B cell (primary cell): ENCODE measurements around the gene ARID3A. TPM values are rescaled to one million over a fixed set of nuclear protein-coding genes. Genes with fewer than 3 reads are reported as not detected.
A peak's percentile ranks its signal among the peaks of the same experiment; 100 is the strongest.

Experiments used
- ATAC-seq: fragments of 200-7000 bp; cut with Tn5 transposase; one replicate; pipeline ENCODE4 v1.10.0; 2021; ENCODE audit warnings: low read depth, mild to moderate bottlenecking, moderate number of reproducible peaks, moderate library complexity
- CTCF ChIA-PET: fragments of 350-600 bp; sonication (Branson Sonifier 250); formaldehyde crosslinking; loops from one replicate; lab custom pipeline; 2021; ENCODE audit warnings: antibody characterized with exemption, inconsistent platforms; lab: Charles Lee
- POLR2A ChIA-PET: fragments of 350-600 bp; sonication (Branson Sonifier 250); formaldehyde crosslinking; loops from one replicate; lab custom pipeline; 2021; ENCODE audit warnings: antibody characterized with exemption; lab: Charles Lee
- DNase-seq: peaks from one replicate; pipeline ENCODE4 v3.0.0; 2013
- H2AFZ ChIP-seq: 2 replicates; pipeline ENCODE4 v1.6.1; 2012; ENCODE audit warnings: mild to moderate bottlenecking, low read depth, low read length; ENCODE audit not compliant: insufficient read depth, poor library complexity, severe bottlenecking
- H3K27ac ChIP-seq, 2 donors: 1 replicate in 1 of 2; 2 replicates in 1 of 2; pipeline ENCODE4 v1.5.1; 2012 to 2013; ENCODE audit warnings: low read length in 2 of 2, mild to moderate bottlenecking in 2 of 2, moderate library complexity in 1 of 2
- H3K27me3 ChIP-seq, 4 experiments: fragments of 200-600 bp in 1 of 4; sonication (generic) in 1 of 4; replicated peaks in 1 of 4; 1 replicate in 2 of 4; 2 replicates in 2 of 4; pipeline versions ENCODE4 v1.6.1 to v1.7.0; 2013 to 2016; ENCODE audit warnings: low read length in 3 of 4, mild to moderate bottlenecking in 2 of 4, mixed read lengths in 1 of 4, moderate library complexity in 1 of 4; ENCODE audit not compliant: insufficient read depth in 4 of 4, control insufficient read depth in 3 of 4; ENCODE audit errors: control extremely low read depth in 1 of 4
- H3K36me3 ChIP-seq, 2 experiments: replicated peaks in 1 of 2; 1 replicate in 1 of 2; 2 replicates in 1 of 2; pipeline versions ENCODE4 v1.6.1 to v1.7.1; 2013; ENCODE audit warnings: low read length in 1 of 2; ENCODE audit not compliant: insufficient read depth in 2 of 2, control insufficient read depth in 1 of 2; ENCODE audit errors: control extremely low read depth in 1 of 2, extremely low read depth in 1 of 2
- H3K4me1 ChIP-seq, 2 donors: fragments of 200-600 bp in 1 of 2; sonication (generic) in 1 of 2; 1 replicate in 1 of 2; 2 replicates in 1 of 2; pipeline versions ENCODE4 v1.5.1 to v1.6.1; 2013 to 2017; ENCODE audit warnings: low read length in 2 of 2; ENCODE audit not compliant: control insufficient read depth in 2 of 2, insufficient read depth in 2 of 2
- H3K4me2 ChIP-seq: replicated peaks from 2 replicates; pipeline ENCODE3; 2012; ENCODE audit warnings: mild to moderate bottlenecking, low read depth, low read length; ENCODE audit not compliant: poor library complexity, severe bottlenecking
- H3K4me3 ChIP-seq, 5 experiments: fragments of 200-600 bp in 1 of 5; sonication (generic) in 1 of 5; 1 replicate in 3 of 5; 2 replicates in 2 of 5; pipeline versions ENCODE4 v1.5.1 to v1.7.0; 2011 to 2016; ENCODE audit warnings: low read length in 4 of 5, mild to moderate bottlenecking in 4 of 5, low read depth in 2 of 5, control low read depth in 1 of 5, moderate library complexity in 1 of 5; ENCODE audit not compliant: insufficient read depth in 1 of 5; ENCODE audit errors: control extremely low read depth in 1 of 5, extremely low read depth in 1 of 5
- H3K79me2 ChIP-seq: fragments of 200-600 bp; sonication (generic); one replicate; pipeline ENCODE4 v1.6.0; 2016; ENCODE audit warnings: low read length; ENCODE audit not compliant: control insufficient read depth, insufficient read depth
- H3K9ac ChIP-seq: fragments of 200-600 bp; sonication (generic); 2 replicates; pipeline ENCODE4 v1.6.1; 2017; ENCODE audit warnings: mild to moderate bottlenecking, low read length, moderate library complexity
- H3K9me3 ChIP-seq, 3 donors: one replicate each; pipeline versions ENCODE4 v1.6.1 to v1.7.1; 2013; ENCODE audit warnings: low read length in 2 of 3; ENCODE audit not compliant: control insufficient read depth in 2 of 3, insufficient read depth in 1 of 3; ENCODE audit errors: control extremely low read depth in 1 of 3
- H4K20me1 ChIP-seq: 2 replicates; pipeline ENCODE4 v1.6.0; 2012; ENCODE audit warnings: mild to moderate bottlenecking, low read length; ENCODE audit not compliant: insufficient read depth, control insufficient read depth, poor library complexity, severe bottlenecking
- H3K27ac Mint-ChIP-seq: one replicate; pipeline ENCODE4 v1.8.0; 2021; ENCODE audit warnings: mixed read lengths
- H3K27me3 Mint-ChIP-seq: one replicate; pipeline ENCODE4 v1.8.0; 2021; ENCODE audit warnings: mixed read lengths
- H3K4me1 Mint-ChIP-seq: one replicate; pipeline ENCODE4 v1.8.0; 2021; ENCODE audit warnings: mixed read lengths
- H3K4me3 Mint-ChIP-seq: one replicate; pipeline ENCODE4 v1.8.0; 2021; ENCODE audit warnings: mixed read lengths
- H3K9me3 Mint-ChIP-seq: one replicate; pipeline ENCODE4 v1.8.0; 2022; ENCODE audit warnings: mixed read lengths; ENCODE audit not compliant: insufficient read depth
- EZH2 ChIP-seq: IDR thresholded peaks from 2 replicates; pipeline ENCODE4 v1.6.1; 2012; ENCODE audit warnings: borderline replicate concordance, low read depth, mild to moderate bottlenecking, moderate library complexity, low read length; ENCODE audit not compliant: insufficient read depth, poor library complexity, severe bottlenecking
- WGBS: methylation state at CpG from one replicate; pipeline ENCODE4 v1.1.5; 2013; ENCODE audit warnings: missing lambda C conversion rate; ENCODE audit not compliant: insufficient coverage; 5-methylcytosine and 5-hydroxymethylcytosine counted together
- intact Hi-C: fragments of 100-400 bp; cut with micrococcal nuclease; formaldehyde crosslinking; loops from one replicate; pipeline ENCODE4 v1.10.0; 2022
- polyA plus RNA-seq: library from polyadenylated mRNA; depleted of rRNA; stranded (reverse); fragments of >200 nt; gene quantifications from 2 replicates; pipeline ENCODE4 v1.2.3, GENCODE V29; 2012
- total RNA-seq, 2 donors: library from RNA; stranded (reverse); fragments of 120-200 nt in 1 of 2; gene quantifications; 1 replicate in 1 of 2; 2 replicates in 1 of 2; pipeline versions ENCODE4 v1.2.3 to v1.2.4, GENCODE V29; 2013 to 2022
- TF ChIP-seq, protein P1 (sequence below): fragments of 200-600 bp; IDR thresholded peaks from one replicate; pipeline ENCODE4 v1.8.0; 2022; ENCODE audit warnings: antibody characterized with exemption, mild to moderate bottlenecking

ARID3A gene
- total and polyA plus RNA-seq, 2 donors (not counting 1 experiment from before 2014, with no cell fraction given): 22.9 to 60.5 TPM

DNA sequence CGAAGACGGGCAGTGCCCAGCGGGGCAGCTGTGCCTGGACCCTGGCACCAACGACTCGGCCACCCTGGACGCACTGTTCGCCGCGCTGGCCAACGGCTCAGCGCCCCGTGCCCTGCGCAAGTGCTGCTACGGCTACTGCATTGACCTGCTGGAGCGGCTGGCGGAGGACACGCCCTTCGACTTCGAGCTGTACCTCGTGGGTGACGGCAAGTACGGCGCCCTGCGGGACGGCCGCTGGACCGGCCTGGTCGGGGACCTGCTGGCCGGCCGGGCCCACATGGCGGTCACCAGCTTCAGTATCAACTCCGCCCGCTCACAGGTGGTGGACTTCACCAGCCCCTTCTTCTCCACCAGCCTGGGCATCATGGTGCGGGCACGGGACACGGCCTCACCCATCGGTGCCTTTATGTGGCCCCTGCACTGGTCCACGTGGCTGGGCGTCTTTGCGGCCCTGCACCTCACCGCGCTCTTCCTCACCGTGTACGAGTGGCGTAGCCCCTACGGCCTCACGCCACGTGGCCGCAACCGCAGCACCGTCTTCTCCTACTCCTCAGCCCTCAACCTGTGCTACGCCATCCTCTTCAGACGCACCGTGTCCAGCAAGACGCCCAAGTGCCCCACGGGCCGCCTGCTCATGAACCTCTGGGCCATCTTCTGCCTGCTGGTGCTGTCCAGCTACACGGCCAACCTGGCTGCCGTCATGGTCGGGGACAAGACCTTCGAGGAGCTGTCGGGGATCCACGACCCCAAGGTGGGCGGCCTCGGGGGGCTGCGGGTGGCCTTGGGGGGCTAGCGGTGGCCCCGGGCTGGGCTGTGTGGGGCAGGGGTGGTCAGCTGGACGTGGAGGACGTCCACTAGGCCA, 79.2 kb downstream of the ARID3A start:
- H3K4me1 Mint-ChIP-seq: peaks cover 9% of the 10 kb centered on the region
- Histone ChIP-seq H3K4me2 (no peak overlapping the region), H3K4me1 (peaks cover 11 to 13% of the 10 kb centered on the region in 2 donors), H3K4me3 (no peak overlapping the region), H3K27me3 (peaks cover 0 to 24% (median 11%) of the 10 kb centered on the region in 4 experiments), H3K27ac (no peak overlapping the region), H3K9ac (no peak overlapping the region), H3K9me3 (no peaks in the 10 kb centered on the region), H3K79me2 (no peaks in the 10 kb centered on the region), H3K36me3 (peaks cover 0 to 5% of the 10 kb centered on the region in 2 experiments), H4K20me1 (peaks cover 19% of the 10 kb centered on the region), H2AFZ (no peak overlapping the region)
- no peak for TF ChIP-seq EZH2
- TF ChIP-seq, protein P1, sequence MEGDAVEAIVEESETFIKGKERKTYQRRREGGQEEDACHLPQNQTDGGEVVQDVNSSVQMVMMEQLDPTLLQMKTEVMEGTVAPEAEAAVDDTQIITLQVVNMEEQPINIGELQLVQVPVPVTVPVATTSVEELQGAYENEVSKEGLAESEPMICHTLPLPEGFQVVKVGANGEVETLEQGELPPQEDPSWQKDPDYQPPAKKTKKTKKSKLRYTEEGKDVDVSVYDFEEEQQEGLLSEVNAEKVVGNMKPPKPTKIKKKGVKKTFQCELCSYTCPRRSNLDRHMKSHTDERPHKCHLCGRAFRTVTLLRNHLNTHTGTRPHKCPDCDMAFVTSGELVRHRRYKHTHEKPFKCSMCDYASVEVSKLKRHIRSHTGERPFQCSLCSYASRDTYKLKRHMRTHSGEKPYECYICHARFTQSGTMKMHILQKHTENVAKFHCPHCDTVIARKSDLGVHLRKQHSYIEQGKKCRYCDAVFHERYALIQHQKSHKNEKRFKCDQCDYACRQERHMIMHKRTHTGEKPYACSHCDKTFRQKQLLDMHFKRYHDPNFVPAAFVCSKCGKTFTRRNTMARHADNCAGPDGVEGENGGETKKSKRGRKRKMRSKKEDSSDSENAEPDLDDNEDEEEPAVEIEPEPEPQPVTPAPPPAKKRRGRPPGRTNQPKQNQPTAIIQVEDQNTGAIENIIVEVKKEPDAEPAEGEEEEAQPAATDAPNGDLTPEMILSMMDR: no peak
- peaks cover 5% of the 10 kb centered on the region for H3K27me3 Mint-ChIP-seq
- H3K9me3 Mint-ChIP-seq: no peaks in the 10 kb centered on the region
- intact Hi-C loops: no loop called here
- WGBS: 93% methylated on average over 63 of the region's 70 CpGs
- H3K27ac Mint-ChIP-seq: no peak overlapping the region
- DNase-seq (no peak), ATAC-seq (no peak)
- peak overlapping the region; percentile 42 for H3K4me3 Mint-ChIP-seq
- ChIA-PET CTCF (interaction anchor here (1.2 to 1.4 kb wide), 2 partner anchors 14 to 112 kb away, joined by 4 read pairs; partner anchors contain the start of genes MED16 and RNU6-9), POLR2A (interaction anchor here (1.1 kb wide), 1 partner anchor 61 kb away, joined by 3 read pairs; no protein-coding TSS in a partner anchor)
